ENCODE data around the gene ZNF552. TPM values are rescaled to one million over a fixed set of nuclear protein-coding genes. Genes with fewer than 3 reads are reported as not detected.
"Not testable (repeated sequence)": the region's sequence is repeated elsewhere in the genome, so short reads cannot be mapped to it uniquely, and the experiment has no call there.

The ZNF552 gene
- total RNA-seq, 1 donor from 2014 or later, result 10.4 TPM

DNA sequence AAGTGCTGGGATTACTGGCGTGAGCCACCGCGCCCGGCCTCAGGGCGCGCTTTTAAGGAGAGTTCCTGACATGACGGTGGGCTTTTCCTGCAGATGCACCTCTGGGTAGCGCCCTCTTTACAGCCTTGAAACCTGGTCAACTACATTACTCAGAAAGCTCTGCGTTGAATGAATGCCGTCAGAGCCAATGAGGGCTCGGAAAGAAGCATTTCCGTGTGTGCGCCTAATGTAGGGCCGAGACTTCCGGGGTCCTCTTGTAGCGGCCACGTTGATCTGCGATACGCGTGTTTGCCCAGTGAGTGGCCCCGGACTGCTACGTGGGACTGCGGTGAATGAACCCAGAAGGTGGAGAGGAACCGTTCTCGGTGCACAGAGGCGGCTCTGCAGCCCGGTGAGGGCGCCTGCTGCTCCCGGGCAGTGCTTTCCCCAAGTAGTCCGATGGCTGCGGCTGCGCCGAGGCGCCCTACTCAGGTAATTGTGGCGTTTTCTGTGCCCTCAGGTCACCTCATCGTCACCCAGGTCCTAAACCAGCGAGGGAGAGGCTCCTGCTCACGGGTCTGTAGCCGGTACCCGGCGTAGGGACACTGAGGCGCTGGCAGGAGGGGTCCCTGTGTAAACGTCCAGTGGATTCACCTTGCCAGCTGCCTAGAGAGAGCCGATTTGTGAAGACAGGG is 4.9 kb upstream of the ZNF552 start:
- intact Hi-C loops (cut with micrococcal nuclease), result loop anchor here (1.0 to 10.0 kb wide), 15 partner anchors 30 to 1505 kb away; partner anchors contain the start of genes RPS5, ZBTB45, ZNF416 and ZNF530

DNA sequence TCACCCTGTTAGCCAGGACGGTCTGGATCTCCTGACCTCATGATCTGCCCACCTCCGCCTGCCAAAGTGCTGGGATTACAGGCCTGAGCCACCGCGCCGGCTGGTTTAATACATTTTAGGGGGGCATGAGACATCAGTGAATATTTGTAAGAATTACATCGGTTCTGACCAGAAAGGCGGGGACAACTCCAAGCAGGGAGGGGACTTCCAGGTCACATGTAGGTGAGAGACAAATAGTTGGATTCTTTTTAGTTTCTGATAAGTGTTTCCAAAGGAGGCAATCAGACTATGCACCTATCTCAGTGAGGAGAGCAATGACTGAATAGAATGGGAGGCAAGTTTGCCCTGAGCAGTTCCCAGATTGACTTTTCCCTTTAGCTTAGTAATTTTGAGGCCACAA is 3.7 kb upstream of the ZNF552 start:
- intact Hi-C loops (cut with micrococcal nuclease), result loop anchor here (2.0 to 10.0 kb wide), 3 partner anchors 434 to 1504 kb away; partner anchors contain the start of genes RPS5, ZNF548, ZNF837 and ZSCAN5A

DNA sequence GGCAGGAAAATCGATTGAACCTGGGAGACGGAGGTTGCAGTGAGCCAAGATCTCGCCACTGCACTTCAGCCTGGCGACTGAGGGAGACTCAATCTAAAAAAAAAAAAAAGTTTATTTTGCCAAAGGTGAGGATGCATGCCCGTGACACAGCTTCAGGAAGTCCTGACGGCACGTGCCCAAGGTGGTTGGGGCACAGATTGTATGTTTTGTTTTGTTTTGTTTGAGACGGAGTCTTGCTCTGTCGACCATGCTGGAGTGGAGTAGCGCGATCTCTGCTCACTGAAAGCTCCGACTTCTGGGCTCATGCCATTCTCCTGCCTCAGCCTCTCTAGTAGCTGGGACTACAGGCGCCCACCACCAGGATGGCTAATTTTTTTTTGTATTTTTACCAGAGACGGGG is 3.3 kb upstream of the ZNF552 start:
- intact Hi-C loops (cut with micrococcal nuclease), result loop anchor here (2.0 to 10.0 kb wide), 3 partner anchors 433 to 1503 kb away; partner anchors contain the start of genes RPS5, ZNF548, ZNF837 and ZSCAN5A

DNA sequence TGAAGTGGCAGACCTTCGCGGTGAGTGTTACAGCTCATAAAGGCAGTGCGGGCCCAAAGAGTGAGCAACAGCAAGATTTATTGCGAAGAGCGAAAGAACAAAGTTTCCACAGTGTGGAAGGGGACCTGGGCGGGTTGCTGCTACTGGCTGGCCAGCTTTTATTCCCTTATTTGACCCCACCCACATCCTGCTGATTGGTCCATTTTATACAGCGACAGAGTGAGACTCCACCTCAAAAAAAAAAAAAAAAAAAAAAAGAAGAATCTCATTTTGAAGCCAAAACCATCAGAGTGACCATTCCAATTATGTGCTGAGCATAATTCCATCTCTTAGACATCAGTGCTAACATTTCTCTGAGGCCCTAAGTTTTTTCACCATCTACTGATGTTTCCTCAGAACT is 1.9 kb upstream of the ZNF552 start:
- intact Hi-C loops (cut with micrococcal nuclease), result loop anchor here (10.0 kb wide), 2 partner anchors 432 to 568 kb away; partner anchors contain the start of genes RPS5, ZNF548 and ZNF837

DNA sequence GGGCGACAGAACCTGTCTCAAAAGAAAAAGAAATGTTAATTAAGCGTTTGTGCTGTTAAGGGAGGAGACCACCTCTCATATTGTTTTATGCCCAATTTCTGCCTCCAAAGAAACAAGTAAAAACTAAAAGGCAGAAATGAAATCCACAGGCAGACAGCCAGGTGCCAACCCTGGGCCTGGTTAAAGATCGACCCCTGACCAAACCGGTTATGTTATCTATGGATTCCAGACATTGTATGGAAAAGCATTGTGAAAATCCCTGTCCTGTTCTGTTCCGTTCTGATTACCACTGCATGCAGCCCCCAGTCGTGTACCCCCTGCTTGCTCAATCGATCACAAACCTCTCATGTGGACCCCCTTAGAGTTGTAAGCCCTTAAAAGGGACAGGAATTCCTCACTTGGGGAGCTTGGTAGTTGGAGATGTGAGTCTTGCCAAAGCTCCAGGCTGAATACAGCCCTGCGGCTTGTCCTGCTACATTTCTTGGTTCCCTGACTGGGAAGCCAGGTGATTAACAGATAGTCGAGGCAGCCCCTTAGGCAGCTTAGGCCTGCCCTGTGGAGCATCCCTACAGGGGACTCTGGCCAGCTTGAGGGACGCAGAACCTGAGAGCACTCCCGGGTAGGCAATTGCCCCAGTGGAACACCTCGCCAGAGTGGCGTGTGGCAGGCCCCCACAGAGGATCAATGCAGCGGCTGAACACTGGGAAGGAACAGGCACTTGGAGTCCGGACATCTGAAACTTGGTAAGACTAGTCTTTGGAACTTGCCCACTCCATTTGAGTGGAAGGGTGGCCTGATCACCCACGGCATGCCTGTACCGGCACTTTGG is 748 bp upstream of the ZNF552 start:
- intact Hi-C loops (cut with micrococcal nuclease), result loop anchor here (1.0 to 10.0 kb wide), 8 partner anchors 73 to 575 kb away; partner anchors contain the start of genes RPS5, ZNF17, ZNF211 and ZNF460

DNA sequence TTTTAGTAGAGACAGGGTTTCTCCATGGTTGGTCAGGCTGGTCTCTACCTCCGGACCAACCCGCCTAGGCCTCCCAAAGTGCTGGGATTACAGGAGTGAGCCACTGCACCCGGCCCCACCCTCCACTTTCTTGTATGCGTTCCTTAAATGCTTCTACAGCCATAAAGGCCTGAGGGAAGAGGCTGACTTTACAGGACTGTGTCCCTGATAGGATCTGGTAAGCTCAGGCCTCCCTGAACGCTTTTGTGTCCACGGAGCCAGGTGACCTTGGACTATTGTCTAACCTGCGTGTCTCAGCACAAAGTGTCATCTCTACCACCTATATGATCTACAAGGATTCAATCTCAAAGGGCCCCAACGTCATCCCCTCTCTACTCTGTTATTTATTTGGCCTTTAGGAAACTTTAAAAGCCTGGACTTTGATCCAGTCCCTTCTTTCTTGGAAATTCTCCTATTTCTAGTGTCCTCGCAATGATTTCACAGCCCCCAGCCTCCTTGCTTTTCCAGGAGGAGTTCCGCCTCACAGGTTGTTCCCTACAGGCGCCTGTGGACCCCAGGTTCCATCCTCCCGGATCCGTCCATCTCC is 701 bp downstream of the ZNF552 start:
- intact Hi-C loops (cut with micrococcal nuclease), result loop anchor here (1.0 to 10.0 kb wide), 14 partner anchors 35 to 571 kb away; partner anchors contain the start of genes RPS5, ZNF17, ZNF211 and ZNF417

DNA sequence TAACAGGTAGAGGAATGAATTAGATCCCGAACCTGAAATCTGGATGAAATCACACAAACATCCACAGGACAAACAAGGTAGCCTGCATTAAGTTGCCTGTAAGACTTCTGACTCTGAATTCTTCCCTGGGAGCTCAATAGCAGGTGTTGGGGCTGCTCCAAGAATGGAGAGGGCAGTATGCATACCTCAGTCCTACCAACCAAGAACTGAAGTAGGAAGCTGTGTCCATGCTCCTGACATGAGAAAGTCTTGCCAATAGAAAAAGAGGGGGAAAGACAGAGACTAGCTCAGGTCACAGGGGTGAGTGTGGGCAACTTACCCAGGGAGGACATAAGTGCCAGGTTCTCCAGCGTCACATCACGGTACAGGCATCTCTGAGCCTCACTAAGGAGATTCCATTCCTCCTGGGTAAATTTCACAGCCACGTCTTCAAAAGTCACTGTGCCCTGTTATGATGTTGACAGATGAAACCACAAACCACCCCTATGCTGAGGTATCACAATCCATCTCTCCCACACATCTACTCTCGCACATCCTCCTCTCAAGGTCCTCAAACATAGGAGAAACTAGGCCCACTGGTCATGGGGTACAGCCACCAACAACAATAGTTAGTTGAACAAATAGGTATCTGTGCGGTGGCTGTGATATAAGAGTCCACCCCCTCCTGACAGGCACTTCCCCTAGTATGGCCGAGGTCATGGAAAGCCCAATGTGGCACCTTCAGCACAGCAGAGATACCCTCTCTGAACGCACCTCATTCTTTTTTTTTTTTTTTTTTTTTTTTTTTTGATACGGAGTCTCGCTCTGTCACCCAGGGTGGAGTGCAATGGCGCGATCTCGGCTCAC is 1.5 kb downstream of the ZNF552 start:
- intact Hi-C loops (cut with micrococcal nuclease), result loop anchor here (10.0 kb wide), 2 partner anchors 428 to 572 kb away; partner anchors contain the start of genes RPS5, ZNF548 and ZNF837

DNA sequence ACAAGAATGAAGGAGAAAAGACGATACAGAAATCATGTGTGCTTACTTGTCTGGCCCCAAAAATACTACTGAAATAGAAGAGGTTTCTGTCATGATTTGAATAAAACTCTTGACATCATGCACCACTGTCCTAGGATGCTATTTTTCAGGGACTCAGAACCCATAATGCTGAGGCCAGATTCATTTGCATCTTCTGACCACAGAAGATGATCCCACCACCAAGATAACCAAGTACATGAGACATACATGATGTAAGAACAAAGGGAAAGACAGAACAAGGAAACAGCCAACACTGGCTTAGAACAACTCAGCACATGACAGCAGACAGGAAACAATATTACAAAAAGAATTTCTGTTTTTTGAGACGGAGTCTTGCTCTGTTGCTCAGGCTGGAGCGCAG is 2.5 kb downstream of the ZNF552 start:
- intact Hi-C loops (cut with micrococcal nuclease), result loop anchor here (10.0 kb wide), 2 partner anchors 427 to 573 kb away; partner anchors contain the start of genes RPS5, ZNF548 and ZNF837

DNA sequence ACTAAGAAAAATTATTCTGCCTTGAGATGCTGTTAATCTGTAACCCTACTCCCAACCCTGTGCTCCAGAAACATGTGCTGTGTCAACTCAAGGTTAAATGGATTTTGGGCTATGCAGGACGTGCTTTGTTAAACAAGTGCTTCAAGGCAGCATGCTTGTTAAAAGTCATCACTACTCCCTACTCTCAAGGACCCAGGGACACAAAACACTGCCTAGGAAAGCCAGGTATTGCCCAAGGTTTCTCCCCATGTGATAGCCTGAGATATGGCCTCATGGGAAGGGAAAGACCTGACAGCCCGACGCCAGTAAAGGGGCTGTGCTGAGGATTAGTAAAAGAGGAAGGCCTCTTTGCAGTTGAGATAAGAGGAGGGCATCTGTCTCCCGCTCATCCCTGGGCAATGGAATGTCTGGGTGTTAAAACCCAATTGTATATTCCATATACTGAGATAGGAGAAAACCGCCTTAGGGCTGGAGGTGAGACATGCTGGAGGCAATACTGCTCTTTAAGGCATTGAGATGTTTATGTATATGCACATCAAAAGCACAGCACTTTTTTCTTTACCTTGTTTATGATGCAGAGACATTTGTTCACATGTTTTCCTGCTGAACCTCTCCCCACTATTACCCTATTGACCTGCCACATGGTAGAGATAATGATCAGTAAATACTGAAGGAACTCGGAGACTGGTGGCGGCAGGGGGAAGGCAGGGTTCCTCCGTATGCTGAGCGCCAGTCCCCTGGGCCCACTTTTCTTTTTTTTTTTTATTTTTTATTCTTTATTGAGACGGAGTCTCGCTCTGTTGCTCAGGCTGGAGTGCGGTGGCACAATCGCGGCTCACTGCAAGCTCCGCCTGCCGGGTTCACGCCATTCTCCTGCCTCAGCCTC is 4.1 kb downstream of the ZNF552 start:
- intact Hi-C loops (cut with micrococcal nuclease), result loop anchor here (10.0 kb wide), 2 partner anchors 426 to 574 kb away; partner anchors contain the start of genes RPS5, ZNF548 and ZNF837

DNA sequence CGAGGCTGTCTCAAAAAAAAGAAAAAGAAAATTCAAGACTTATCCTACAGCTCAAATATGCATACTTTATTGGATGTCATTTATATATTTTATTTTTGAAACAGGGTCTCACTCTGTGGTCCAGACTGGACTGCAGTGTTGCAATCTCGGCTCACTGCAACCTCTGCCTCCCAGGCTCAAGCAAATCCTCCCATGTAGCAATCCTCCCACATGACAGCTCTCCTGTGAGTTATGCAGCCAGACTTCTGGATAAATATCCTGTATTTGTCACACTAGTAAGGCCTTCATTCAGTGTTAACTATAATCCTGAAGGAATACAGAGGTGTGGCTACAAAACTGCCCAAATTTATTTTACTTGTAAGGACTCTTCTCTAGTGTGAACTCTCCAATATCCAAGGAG is 7.2 kb downstream of the ZNF552 start:
- intact Hi-C loops (cut with micrococcal nuclease), result no loop called here

DNA sequence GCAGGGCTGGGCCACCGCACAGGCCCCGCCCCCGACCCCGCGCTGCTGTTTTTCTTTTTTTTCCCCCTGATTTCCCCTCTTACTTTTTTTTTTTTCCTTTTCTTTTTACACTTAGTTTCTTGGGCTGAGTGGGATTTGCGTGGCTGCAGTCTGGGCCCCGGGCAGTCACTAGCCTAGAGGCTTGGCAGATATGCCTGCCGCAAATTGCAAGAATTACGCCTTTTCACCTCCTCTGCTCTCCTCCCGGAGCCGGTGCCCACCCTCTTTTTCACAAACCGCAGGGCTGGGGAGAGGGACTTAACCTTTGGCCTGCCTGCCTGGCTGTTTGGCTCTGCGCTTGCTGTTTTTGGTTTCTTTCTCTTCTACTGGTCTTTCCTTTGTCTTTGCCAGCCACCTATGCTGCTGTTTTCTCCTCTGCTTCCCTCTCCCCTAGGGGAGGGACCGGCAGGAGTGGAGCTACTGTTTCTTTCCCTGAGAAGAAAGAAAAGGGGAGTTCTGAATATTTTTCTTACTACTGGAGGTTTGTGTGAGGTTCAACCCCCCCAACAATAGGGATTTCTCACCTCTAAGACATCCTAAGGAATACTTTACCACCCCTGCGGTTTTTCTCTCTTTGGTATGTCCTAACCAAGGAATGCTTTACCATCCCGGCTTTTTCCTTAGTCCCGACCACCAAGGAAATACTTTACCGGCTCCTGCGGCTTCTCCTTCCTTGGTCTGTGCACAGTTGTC is 11.0 kb downstream of the ZNF552 start:
- intact Hi-C loops (cut with micrococcal nuclease), result no loop called here

DNA sequence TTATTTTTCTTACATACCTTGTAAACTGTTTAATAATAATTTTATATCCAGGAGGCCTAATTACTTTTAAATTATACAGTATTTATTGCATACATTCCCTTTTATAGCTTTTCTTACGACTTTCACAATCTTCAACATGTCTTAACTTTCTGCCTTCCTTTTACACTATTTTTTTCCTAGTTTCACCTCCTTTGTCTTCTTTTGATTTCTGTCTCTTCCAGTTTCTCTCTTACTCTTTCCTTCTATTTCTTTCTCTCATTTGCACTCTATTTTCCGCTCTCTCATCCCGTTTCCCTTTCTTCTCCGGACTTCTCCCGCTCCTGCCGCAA is 11.5 kb downstream of the ZNF552 start:
- intact Hi-C loops (cut with micrococcal nuclease), result no loop called here

DNA sequence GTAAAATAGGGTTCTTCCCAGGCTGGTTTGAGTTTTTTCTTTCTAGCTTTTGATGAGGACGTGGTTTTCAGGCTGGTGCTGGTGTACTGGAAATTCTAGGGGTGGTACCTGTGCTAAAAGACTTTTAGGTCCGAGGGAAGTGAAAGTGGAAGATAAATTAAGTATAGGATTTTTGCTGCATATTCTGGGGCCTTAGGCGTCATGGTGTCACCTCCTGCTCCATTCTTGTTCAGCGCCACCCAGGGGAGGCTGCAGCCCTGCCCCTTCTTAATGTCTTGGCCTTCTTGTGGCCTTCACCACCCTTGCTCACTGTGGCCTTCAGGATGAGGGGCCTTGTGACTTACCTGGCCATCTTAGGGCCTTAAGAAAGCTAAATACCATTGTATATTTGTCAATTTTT is 12.4 kb downstream of the ZNF552 start:
- intact Hi-C loops (cut with micrococcal nuclease), result no loop called here

DNA sequence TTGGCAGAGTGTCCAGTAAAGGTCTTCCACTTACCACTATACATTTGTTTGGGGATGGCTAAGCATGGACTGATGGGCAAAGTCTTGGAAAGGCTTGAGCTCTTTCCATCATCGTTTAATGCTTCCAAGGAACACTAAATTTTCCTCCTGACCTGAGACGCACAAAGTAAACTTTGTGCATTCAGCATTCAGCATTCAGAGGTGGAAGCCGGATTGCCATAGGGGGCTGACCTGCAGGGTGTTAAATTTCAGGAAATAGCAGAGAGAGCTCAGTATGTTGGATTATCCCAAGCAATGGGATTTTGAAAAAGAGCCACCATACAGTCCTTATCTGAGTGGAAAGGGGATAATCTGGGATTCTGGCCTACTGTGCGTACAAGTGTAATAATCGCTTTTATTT is 14.0 kb downstream of the ZNF552 start:
- intact Hi-C loops (cut with micrococcal nuclease), result no loop called here

DNA sequence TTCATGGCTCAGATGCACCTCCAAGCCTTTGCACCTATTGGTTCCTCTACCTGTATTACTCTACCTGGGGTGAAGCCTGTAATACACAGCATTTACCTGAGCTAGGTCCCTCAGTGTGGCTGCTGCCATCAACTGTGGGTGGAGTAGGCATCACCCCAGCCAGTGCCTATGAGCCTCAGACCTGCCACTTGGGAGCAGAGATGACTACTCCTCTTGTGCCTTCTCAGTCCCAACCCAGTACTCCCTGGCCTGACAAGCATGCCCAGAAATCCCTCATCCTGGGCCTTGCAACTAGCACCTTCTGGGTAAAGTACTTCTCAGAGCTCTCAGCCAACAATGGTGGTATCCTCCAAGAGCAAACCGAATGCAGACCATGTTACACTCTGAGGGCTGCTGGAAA is 18.1 kb downstream of the ZNF552 start:
- intact Hi-C loops (cut with micrococcal nuclease), result not testable (repeated sequence)

DNA sequence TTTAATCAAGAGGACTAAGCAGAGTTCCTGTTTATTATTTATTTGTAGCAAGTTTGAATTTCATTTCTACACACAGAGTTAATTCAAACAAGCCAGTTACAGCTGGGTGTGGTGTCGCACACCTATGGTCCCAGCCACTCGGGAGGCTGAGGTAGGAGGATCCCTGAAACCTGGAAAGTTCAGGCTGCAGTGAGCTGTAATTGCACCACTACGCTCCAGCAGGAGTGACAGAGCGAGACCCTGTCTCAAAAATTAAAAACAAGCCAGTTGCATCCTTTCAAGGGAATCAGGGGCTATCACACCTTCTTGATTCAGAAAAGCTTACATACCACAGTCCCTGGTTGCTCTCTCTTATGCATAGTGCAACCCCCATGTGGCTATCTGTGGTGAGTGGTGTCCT is 25.4 kb downstream of the ZNF552 start:
- intact Hi-C loops (cut with micrococcal nuclease), result no loop called here

DNA sequence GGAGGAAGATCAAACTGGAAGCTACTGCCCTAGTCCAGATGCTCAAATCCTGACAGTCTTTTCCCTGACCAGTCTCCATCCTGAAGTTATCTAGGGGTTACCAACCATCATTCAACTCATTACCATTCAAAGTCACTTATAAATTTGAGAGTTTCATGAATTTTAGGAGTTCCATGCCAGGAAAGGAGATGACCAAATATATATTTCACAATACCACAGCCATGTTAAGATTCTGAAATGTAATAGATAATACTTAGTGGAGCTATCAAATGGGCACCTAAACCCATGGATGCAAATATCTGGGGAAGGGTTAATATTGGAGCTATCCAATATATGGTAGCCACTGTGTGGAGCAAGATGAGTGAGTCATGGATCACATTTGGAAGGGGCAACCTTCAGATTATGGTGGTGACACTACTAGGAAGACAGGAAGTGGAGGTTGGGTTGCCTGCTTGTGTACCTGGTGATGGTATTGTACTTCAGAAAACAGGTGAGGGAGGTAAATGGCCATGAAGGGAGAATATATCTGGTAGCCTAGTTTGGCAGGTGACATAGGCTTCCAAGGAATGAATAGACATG is 26.5 kb downstream of the ZNF552 start:
- intact Hi-C loops (cut with micrococcal nuclease), result no loop called here

DNA sequence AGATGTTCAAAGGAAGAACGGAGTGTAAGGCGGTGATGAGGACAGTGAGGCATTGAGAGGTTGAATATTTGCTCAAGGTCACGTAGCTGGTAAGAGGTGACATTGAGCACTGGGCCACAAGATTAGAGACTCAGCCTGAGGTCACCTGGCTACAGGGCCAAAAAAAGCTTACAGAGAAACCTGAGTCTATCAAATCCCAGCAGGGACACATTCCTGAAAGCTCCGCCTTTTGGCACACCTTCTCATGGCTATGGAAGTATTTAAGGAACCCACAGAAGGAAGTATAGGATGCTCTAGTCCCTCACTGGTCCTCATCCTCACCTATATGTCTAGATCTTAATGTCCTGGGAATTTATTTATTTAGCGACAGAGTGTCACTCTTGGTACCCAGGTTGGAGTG is 27.8 kb downstream of the ZNF552 start:
- intact Hi-C loops (cut with micrococcal nuclease), result no loop called here

DNA sequence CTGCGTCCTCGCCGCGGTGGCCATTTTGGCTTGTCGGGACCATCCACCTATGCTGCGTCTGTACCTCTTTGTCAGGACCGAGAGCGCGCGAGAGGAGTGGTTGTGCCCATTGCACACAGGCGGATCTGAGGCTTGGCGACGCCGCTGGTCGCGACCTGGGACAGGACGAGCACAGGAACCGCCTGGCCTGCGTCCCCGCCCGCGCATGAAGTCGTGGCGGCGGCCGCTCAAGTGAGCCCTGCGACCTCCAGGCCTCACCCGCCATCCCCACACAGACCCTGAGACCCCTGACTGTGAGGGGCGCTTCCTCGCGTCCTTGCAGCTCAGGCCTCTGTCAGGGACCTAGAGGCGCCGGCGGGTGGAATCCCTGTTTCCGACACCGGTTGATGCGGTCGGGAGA is 28.4 kb downstream of the ZNF552 start:
- intact Hi-C loops (cut with micrococcal nuclease), result no loop called here

Measured in T-helper 1 cell treated with Interleukin-12 subunit alpha and Interleukin-12 subunit beta and Interleukin-4 antibody, amounts not matched to agents 30 ng/mL and 1 ng/mL, for 36 hours (primary cell).